ENCODE measurements around the gene NCF1.
"Not testable (repeated sequence)": the region's sequence is repeated elsewhere in the genome, so short reads cannot be mapped to it uniquely, and the experiment has no call there.

GRCh38 chr7:74728686-74729085 lies 45.1 kb upstream of the NCF1 start:
- TF ChIP-seq CTCF (optimal IDR thresholded peaks at IDR 0.05 in 1 of 3, IDR thresholded peaks at IDR 0.05 in 1 of 3, conservative IDR thresholded peaks at IDR 0.05 in 1 of 3; ENCODE audit: extremely low read depth in 1 of 3, insufficient read depth in 2 of 3, low read length in 3 of 3); EZH2 (IDR thresholded peaks at IDR 0.05; ENCODE audit: low read length): not testable (repeated sequence)

Data from keratinocyte (primary cell).